HepG2 (cell line): ENCODE results near the gene ZER1. TPM values are rescaled to one million over a fixed set of nuclear protein-coding genes. Genes with fewer than 3 reads are reported as not detected.

Experiments used
- BATF2 ChIP-seq: sonication (generic); formaldehyde crosslinking; IDR thresholded peaks from 2 replicates; pipeline ENCODE4 v1.8.0; 2022; ENCODE audit warnings: mild to moderate bottlenecking, missing genetic modification reagents, moderate library complexity
- BRD4 ChIP-seq: sonication (generic); formaldehyde crosslinking; IDR thresholded peaks from 2 replicates; pipeline ENCODE4 v1.4.0; 2020; ENCODE audit warnings: missing genetic modification reagents
- CENPT ChIP-seq: sonication (generic); formaldehyde crosslinking; IDR thresholded peaks from 2 replicates; pipeline ENCODE4 v1.8.0; 2022; ENCODE audit warnings: low read depth, mild to moderate bottlenecking, moderate library complexity, missing genetic modification reagents
- CENPX ChIP-seq: sonication (generic); formaldehyde crosslinking; IDR thresholded peaks from 2 replicates; pipeline ENCODE4 v1.9.0; 2021; ENCODE audit warnings: mild to moderate bottlenecking, missing genetic modification reagents, moderate library complexity
- EZH2 ChIP-seq: conservative IDR thresholded peaks from 2 replicates; pipeline ENCODE4 v1.6.1; 2012; ENCODE audit warnings: mild to moderate bottlenecking, low read depth, low read length, moderate library complexity
- HCFC1 ChIP-seq: fragments of 150-350 bp; IDR thresholded peaks from 2 replicates; pipeline ENCODE4 v1.6.1; 2014; ENCODE audit warnings: low read depth, low read length
- HES4 ChIP-seq: sonication (generic); formaldehyde crosslinking; IDR thresholded peaks from 2 replicates; pipeline ENCODE4 v1.9.0; 2021; ENCODE audit warnings: mild to moderate bottlenecking, missing genetic modification reagents, borderline replicate concordance
- KMT2A ChIP-seq: sonication (generic); formaldehyde crosslinking; IDR thresholded peaks from 2 replicates; pipeline ENCODE4 v1.4.0; 2020; ENCODE audit warnings: missing genetic modification reagents
- NONO ChIP-seq, 2 experiments: fragments of 450-650 bp in 1 of 2; sonication (generic) in 1 of 2; formaldehyde crosslinking in 1 of 2; IDR thresholded peaks in 1 of 2; conservative IDR thresholded peaks in 1 of 2; 2 replicates each; pipeline versions ENCODE4 v1.6.1 to v1.8.0; 2017 to 2022; ENCODE audit warnings: mild to moderate bottlenecking in 1 of 2, missing genetic modification reagents in 1 of 2, moderate library complexity in 1 of 2
- RFX1 ChIP-seq: fragments of 450-650 bp; IDR thresholded peaks from 2 replicates; pipeline ENCODE4 v1.6.1; 2017
- SALL2 ChIP-seq: sonication (generic); formaldehyde crosslinking; IDR thresholded peaks from 2 replicates; pipeline ENCODE4 v1.8.1; 2023; ENCODE audit warnings: mild to moderate bottlenecking, missing genetic modification reagents, inconsistent platforms
- SAP130 ChIP-seq: IDR thresholded peaks from 2 replicates; pipeline ENCODE4 v1.6.1; 2016; ENCODE audit warnings: low read depth
- TAF15 ChIP-seq: fragments of 200-400 bp; formaldehyde crosslinking; IDR thresholded peaks from one replicate; pipeline ENCODE4 v1.6.1; 2018; ENCODE audit warnings: mild to moderate bottlenecking, low read depth, low read length; ENCODE audit not compliant: poor library complexity, severe bottlenecking
- UBTF ChIP-seq: sonication (generic); formaldehyde crosslinking; IDR thresholded peaks from 2 replicates; pipeline ENCODE4 v1.4.0; 2020; ENCODE audit warnings: mild to moderate bottlenecking, missing genetic modification reagents
- XRCC5 ChIP-seq: fragments of 200-400 bp; formaldehyde crosslinking; optimal IDR thresholded peaks from 2 replicates; pipeline ENCODE3; 2017; ENCODE audit warnings: mild to moderate bottlenecking, low read length
- ZFP36L2 ChIP-seq: sonication (generic); formaldehyde crosslinking; IDR thresholded peaks from 2 replicates; pipeline ENCODE4 v1.4.0; 2020; ENCODE audit warnings: missing genetic modification reagents
- ZNF224 ChIP-seq: sonication (generic); formaldehyde crosslinking; IDR thresholded peaks from 2 replicates; pipeline ENCODE4 v1.5.0; 2020; ENCODE audit warnings: mild to moderate bottlenecking, missing genetic modification reagents
- ZNF558 ChIP-seq: sonication (generic); formaldehyde crosslinking; IDR thresholded peaks from 2 replicates; pipeline ENCODE4 v1.9.0; 2022; ENCODE audit warnings: mild to moderate bottlenecking, missing genetic modification reagents, borderline replicate concordance
- ZNF615 ChIP-seq: sonication (generic); formaldehyde crosslinking; IDR thresholded peaks from 2 replicates; pipeline ENCODE4 v1.5.0; 2020; ENCODE audit warnings: mild to moderate bottlenecking, missing genetic modification reagents, borderline replicate concordance
- ZNF749 ChIP-seq: sonication (generic); formaldehyde crosslinking; IDR thresholded peaks from 2 replicates; pipeline ENCODE4 v1.8.0; 2022; ENCODE audit warnings: mild to moderate bottlenecking, missing genetic modification reagents, moderate library complexity, borderline replicate concordance
- ZNF768 ChIP-seq: sonication (generic); formaldehyde crosslinking; IDR thresholded peaks from 2 replicates; pipeline ENCODE4 v1.4.0; 2020; ENCODE audit warnings: missing genetic modification reagents
- ZNF790 ChIP-seq: sonication (generic); formaldehyde crosslinking; IDR thresholded peaks from 2 replicates; pipeline ENCODE4 v1.8.0; 2022; ENCODE audit warnings: missing genetic modification reagents, mild to moderate bottlenecking, borderline replicate concordance
- ZNF83 ChIP-seq: sonication (generic); formaldehyde crosslinking; IDR thresholded peaks from 2 replicates; pipeline ENCODE4 v1.4.0; 2020; ENCODE audit warnings: missing genetic modification reagents, mild to moderate bottlenecking, borderline replicate concordance
- ZSCAN9 ChIP-seq: IDR thresholded peaks from 2 replicates; pipeline ENCODE4 v1.6.1; 2016; ENCODE audit warnings: borderline replicate concordance
- polyA plus RNA-seq, 8 experiments: library from polyadenylated mRNA; depleted of rRNA in 3 of 8; stranded (reverse) in 7 of 8; unstranded in 1 of 8; fragments of >200 nt; fragmentation: Illumina TruSeq in 4 of 8; extraction: Trizol in 4 of 8; gene quantifications; 2 replicates each; pipeline versions ENCODE4 v1.2.1 to v1.2.3, GENCODE V29; 2011 to 2016; ENCODE audit warnings: low read depth in 4 of 8, missing spikeins in 1 of 8, mixed read lengths in 1 of 8; ENCODE audit not compliant: insufficient read depth in 1 of 8
- total RNA-seq, 5 experiments: library from RNA; depleted of rRNA; stranded (reverse); fragments of >200 nt; fragmentation: Illumina TruSeq; extraction: Trizol; gene quantifications; 2 replicates each; pipeline ENCODE4 v1.2.3, GENCODE V29; 2016; ENCODE audit warnings: low read depth in 1 of 5

The ZER1 gene
- total and polyA plus RNA-seq, 2 of the 13 experiments (the other 11 are each of a cell fraction or from before 2014, with no cell fraction given): 7.7 to 40.0 TPM

GRCh38 chr9:128818839-128819715, 47.4 kb upstream of the ZER1 start (continued):
- TF ChIP-seq BATF2 (CRISPR knock-in tag) (peak; percentile 32; the same call in 1 of the 2 replicates), ZNF558 (CRISPR knock-in tag) (no peak), ZNF768 (CRISPR knock-in tag) (peak; percentile 82), ZNF790 (CRISPR knock-in tag) (peak; percentile 76; the same call in 1 of the 2 replicates), SALL2 (CRISPR knock-in tag) (no peak; the same call in 1 of the 2 replicates), ZNF224 (no peak), ZNF83 (no peak), HCFC1 (no peak), UBTF (CRISPR knock-in tag) (peak; percentile 88), NONO (IDR thresholded peaks at IDR 0.05) (no peak), NONO (CRISPR knock-in tag; conservative IDR thresholded peaks at IDR 0.05) (no peak), CENPX (CRISPR knock-in tag) (no peak), SAP130 (no peak; the same call in 1 of the 2 replicates), KMT2A (CRISPR knock-in tag) (no peak), ZNF749 (no peak), RFX1 (no peak), TAF15 (no peak), ZFP36L2 (CRISPR knock-in tag) (no peak), ZSCAN9 (CRISPR knock-in tag) (no peak), HES4 (peak; percentile 91), ZNF615 (CRISPR knock-in tag) (no peak), EZH2 (no peak), CENPT (CRISPR knock-in tag) (peak; percentile 80; the same call in 1 of the 2 replicates), BRD4 (CRISPR knock-in tag) (no peak), XRCC5 (peak; percentile 40)
